Panc1 (cell line): ENCODE measurements around the gene KRTAP6-2. TPM values are rescaled to one million over a fixed set of nuclear protein-coding genes. Genes with fewer than 3 reads are reported as not detected.

Experiments
- ATAC-seq: fragments of 200-7000 bp; cut with Tn5 transposase; 2 replicates; pipeline ENCODE4 v1.9.1; 2020; ENCODE audit warnings: mild to moderate bottlenecking, moderate library complexity
- BruUV-seq: library from RNA; stranded (reverse); fragments of 400-500 nt; replicated peaks from 2 replicates; lab custom pipeline; 2021; lab: Mats Ljungman, UMichigan
- CTCF ChIA-PET: fragments of 300-600 bp; sonication (Branson Sonifier 250); formaldehyde crosslinking; loops from one replicate; lab custom pipeline; 2022; ENCODE audit warnings: antibody characterized with exemption; lab: Charles Lee
- POLR2A ChIA-PET: fragments of 300-600 bp; sonication (Branson Sonifier 250); formaldehyde crosslinking; loops from one replicate; lab custom pipeline; 2022; ENCODE audit warnings: antibody characterized with exemption; lab: Charles Lee
- DNase-seq: peaks from one replicate; pipeline ENCODE4 v3.0.0-alpha.2; 2010; ENCODE audit warnings: low read depth, low spot score
- H3K27ac ChIP-seq: 2 replicates; pipeline ENCODE4 v1.5.1; 2011; ENCODE audit warnings: mild to moderate bottlenecking, low read length, inconsistent platforms
- H3K27me3 ChIP-seq: fragments of 200-500 bp; sonication (Bioruptor generic); 2 replicates; pipeline ENCODE4 v1.6.0; 2014; ENCODE audit warnings: low read length, inconsistent platforms; ENCODE audit not compliant: control insufficient read depth, insufficient read depth
- H3K36me3 ChIP-seq: fragments of 200-500 bp; sonication (Bioruptor generic); 2 replicates; pipeline ENCODE4 v1.5.1; 2014; ENCODE audit warnings: inconsistent platforms, mild to moderate bottlenecking, low read length, moderate library complexity; ENCODE audit not compliant: control insufficient read depth, insufficient read depth
- H3K4me1 ChIP-seq: 2 replicates; pipeline ENCODE4 v1.5.1; 2011; ENCODE audit warnings: inconsistent platforms, mild to moderate bottlenecking, low read length, moderate library complexity; ENCODE audit not compliant: control insufficient read depth, insufficient read depth
- H3K4me3 ChIP-seq, 2 experiments: 2 replicates each; pipeline ENCODE4 v1.5.1; 2011 to 2012; ENCODE audit warnings: low read depth in 2 of 2, low read length in 2 of 2, mild to moderate bottlenecking in 2 of 2, inconsistent platforms in 1 of 2, moderate library complexity in 1 of 2
- H3K9me3 ChIP-seq: fragments of 200-500 bp; sonication (Bioruptor generic); 2 replicates; pipeline ENCODE4 v1.5.1; 2014; ENCODE audit warnings: low read depth, mild to moderate bottlenecking, inconsistent platforms, low read length, moderate library complexity; ENCODE audit not compliant: control insufficient read depth, insufficient read depth
- POLR2AphosphoS5 ChIP-seq: IDR thresholded peaks from 2 replicates; pipeline ENCODE4 v1.6.1; 2012; ENCODE audit warnings: mild to moderate bottlenecking, low read depth, low read length, moderate library complexity
- SIN3A ChIP-seq: IDR thresholded peaks from 2 replicates; pipeline ENCODE4 v1.6.1; 2012; ENCODE audit warnings: low read depth, mild to moderate bottlenecking, low read length, moderate library complexity, borderline replicate concordance; ENCODE audit not compliant: insufficient read depth
- TCF7L2 ChIP-seq: IDR thresholded peaks from 2 replicates; pipeline ENCODE4 v1.6.1; 2011; ENCODE audit warnings: mild to moderate bottlenecking, low read depth, low read length, inconsistent platforms
- in situ Hi-C: cut with HindIII; loops from 2 replicates; pipeline ENCODE4 v1.10.0; 2016; ENCODE audit warnings: low sequenced_read_pairs, low pct_unique_long_range_greater_than_20kb
- intact Hi-C: fragments of 100-400 bp; cut with micrococcal nuclease; formaldehyde crosslinking; loops from one replicate; pipeline ENCODE4 v1.10.0; 2022; ENCODE audit not compliant: unreplicated experiment
- total RNA-seq: library from RNA; stranded (reverse); gene quantifications from one replicate; pipeline ENCODE4 v1.2.1, GENCODE V29; 2021; ENCODE audit not compliant: unreplicated experiment
- TF ChIP-seq, protein P1 (sequence below), 2 experiments: IDR thresholded peaks; 2 replicates each; pipeline ENCODE4 v1.6.1; 2011 to 2012; ENCODE audit warnings: low read depth in 2 of 2, control low read depth in 1 of 2, low read length in 1 of 2, mild to moderate bottlenecking in 1 of 2, moderate library complexity in 1 of 2; ENCODE audit not compliant: insufficient read depth in 1 of 2
- TF ChIP-seq, protein P2 (sequence below): fragments of 450-650 bp; IDR thresholded peaks from 2 replicates; pipeline ENCODE4 v1.5.1; 2017; ENCODE audit warnings: mild to moderate bottlenecking

The KRTAP6-2 gene
- total RNA-seq, 1 experiment from 2014 or later: not detected

DNA sequence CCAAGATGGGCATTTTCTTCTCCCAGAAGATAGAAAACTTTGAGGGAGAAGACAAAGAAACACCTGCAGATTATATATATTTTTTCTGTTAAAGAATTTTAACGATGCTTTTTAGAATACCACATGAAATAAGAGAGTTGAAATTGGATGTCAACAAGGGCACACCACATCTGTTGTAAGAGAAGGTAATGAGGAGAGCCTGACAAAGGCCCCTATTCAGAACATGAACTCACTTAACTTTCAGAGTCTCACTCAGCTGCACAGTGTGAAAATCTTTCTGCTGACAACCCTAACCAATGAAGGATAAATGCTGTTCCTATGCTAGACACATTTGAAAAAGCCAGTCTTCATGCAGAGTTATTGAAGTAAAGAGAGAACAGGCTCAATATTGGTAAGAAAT, 15.8 kb downstream of the KRTAP6-2 start:
- H3K4me3 ChIP-seq: no peak overlapping the region
- no peaks in the 10 kb centered on the region for H3K36me3 ChIP-seq
- in situ Hi-C loops: no loop called here
- DNase-seq (no peak), ATAC-seq (no peak)
- H3K27me3 ChIP-seq: no peaks in the 10 kb centered on the region
- POLR2A ChIA-PET: no interaction called here
- BruUV-seq: no TSS peak
- no peak overlapping the region for H3K27ac ChIP-seq
- TF ChIP-seq, protein P1, sequence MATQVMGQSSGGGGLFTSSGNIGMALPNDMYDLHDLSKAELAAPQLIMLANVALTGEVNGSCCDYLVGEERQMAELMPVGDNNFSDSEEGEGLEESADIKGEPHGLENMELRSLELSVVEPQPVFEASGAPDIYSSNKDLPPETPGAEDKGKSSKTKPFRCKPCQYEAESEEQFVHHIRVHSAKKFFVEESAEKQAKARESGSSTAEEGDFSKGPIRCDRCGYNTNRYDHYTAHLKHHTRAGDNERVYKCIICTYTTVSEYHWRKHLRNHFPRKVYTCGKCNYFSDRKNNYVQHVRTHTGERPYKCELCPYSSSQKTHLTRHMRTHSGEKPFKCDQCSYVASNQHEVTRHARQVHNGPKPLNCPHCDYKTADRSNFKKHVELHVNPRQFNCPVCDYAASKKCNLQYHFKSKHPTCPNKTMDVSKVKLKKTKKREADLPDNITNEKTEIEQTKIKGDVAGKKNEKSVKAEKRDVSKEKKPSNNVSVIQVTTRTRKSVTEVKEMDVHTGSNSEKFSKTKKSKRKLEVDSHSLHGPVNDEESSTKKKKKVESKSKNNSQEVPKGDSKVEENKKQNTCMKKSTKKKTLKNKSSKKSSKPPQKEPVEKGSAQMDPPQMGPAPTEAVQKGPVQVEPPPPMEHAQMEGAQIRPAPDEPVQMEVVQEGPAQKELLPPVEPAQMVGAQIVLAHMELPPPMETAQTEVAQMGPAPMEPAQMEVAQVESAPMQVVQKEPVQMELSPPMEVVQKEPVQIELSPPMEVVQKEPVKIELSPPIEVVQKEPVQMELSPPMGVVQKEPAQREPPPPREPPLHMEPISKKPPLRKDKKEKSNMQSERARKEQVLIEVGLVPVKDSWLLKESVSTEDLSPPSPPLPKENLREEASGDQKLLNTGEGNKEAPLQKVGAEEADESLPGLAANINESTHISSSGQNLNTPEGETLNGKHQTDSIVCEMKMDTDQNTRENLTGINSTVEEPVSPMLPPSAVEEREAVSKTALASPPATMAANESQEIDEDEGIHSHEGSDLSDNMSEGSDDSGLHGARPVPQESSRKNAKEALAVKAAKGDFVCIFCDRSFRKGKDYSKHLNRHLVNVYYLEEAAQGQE (IDR thresholded peaks at IDR 0.05; ENCODE audit: insufficient read depth in 1 of 2, low read depth in 2 of 2, low read length in 1 of 2): no peak
- no peak for TF ChIP-seq POLR2AphosphoS5
- H3K4me1 ChIP-seq: no peaks in the 10 kb centered on the region
- CTCF ChIA-PET: no interaction called here
- intact Hi-C loops: no loop called here
- no peaks in the 10 kb centered on the region for H3K9me3 ChIP-seq

DNA sequence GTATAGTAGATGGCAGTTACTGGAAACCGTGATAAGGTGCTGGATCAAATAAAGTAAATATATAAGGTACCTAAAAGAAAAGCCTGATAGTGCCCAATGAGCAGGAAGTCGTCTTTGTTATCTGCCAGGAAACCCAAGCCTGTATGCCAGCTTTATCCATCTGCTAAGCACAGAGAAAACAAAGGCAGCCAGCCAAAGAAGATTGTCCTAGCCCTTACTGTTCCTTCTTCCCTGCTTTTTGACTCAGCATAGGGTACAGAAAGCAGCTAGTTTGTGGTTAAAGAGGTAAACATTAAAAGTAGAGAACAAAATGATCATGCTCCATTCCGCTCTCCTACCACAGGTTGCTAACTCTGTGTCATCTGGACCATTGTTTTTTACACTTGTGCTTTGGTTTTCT, 18.6 kb downstream of the KRTAP6-2 start:
- TF ChIP-seq, protein P2, sequence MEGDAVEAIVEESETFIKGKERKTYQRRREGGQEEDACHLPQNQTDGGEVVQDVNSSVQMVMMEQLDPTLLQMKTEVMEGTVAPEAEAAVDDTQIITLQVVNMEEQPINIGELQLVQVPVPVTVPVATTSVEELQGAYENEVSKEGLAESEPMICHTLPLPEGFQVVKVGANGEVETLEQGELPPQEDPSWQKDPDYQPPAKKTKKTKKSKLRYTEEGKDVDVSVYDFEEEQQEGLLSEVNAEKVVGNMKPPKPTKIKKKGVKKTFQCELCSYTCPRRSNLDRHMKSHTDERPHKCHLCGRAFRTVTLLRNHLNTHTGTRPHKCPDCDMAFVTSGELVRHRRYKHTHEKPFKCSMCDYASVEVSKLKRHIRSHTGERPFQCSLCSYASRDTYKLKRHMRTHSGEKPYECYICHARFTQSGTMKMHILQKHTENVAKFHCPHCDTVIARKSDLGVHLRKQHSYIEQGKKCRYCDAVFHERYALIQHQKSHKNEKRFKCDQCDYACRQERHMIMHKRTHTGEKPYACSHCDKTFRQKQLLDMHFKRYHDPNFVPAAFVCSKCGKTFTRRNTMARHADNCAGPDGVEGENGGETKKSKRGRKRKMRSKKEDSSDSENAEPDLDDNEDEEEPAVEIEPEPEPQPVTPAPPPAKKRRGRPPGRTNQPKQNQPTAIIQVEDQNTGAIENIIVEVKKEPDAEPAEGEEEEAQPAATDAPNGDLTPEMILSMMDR: no peak
- TF ChIP-seq POLR2AphosphoS5 (no peak), TCF7L2 (no peak), SIN3A (no peak)
- TF ChIP-seq, protein P1 (IDR thresholded peaks at IDR 0.05; ENCODE audit: insufficient read depth in 1 of 2, low read depth in 2 of 2, low read length in 1 of 2): no peak
- no peak overlapping the region for H3K4me3 ChIP-seq
- ChIA-PET POLR2A (no interaction called here), CTCF (no interaction called here)
- BruUV-seq: no TSS peak
- H3K4me1 ChIP-seq: no peaks in the 10 kb centered on the region
- no peak for ATAC-seq
- no peak for DNase-seq
- in situ Hi-C loops: no loop called here
- no peaks in the 10 kb centered on the region for H3K9me3 ChIP-seq
- H3K36me3 ChIP-seq: no peaks in the 10 kb centered on the region
- no peaks in the 10 kb centered on the region for H3K27me3 ChIP-seq
- intact Hi-C loops: no loop called here
- H3K27ac ChIP-seq: no peak overlapping the region
